Panc1 (cell line): Measurements from ENCODE around the gene NOL3. TPM values are rescaled to one million over a fixed set of nuclear protein-coding genes. Genes with fewer than 3 reads are reported as not detected.

Source experiments
- ATAC-seq: fragments of 200-7000 bp; cut with Tn5 transposase; 2 replicates; pipeline ENCODE4 v1.9.1; 2020; ENCODE audit warnings: mild to moderate bottlenecking, moderate library complexity
- BruUV-seq: library from RNA; stranded (reverse); fragments of 400-500 nt; replicated peaks from 2 replicates; lab custom pipeline; 2021; lab: Mats Ljungman, UMichigan
- CTCF ChIA-PET: fragments of 300-600 bp; sonication (Branson Sonifier 250); formaldehyde crosslinking; loops from one replicate; lab custom pipeline; 2022; ENCODE audit warnings: antibody characterized with exemption; lab: Charles Lee
- POLR2A ChIA-PET: fragments of 300-600 bp; sonication (Branson Sonifier 250); formaldehyde crosslinking; loops from one replicate; lab custom pipeline; 2022; ENCODE audit warnings: antibody characterized with exemption; lab: Charles Lee
- DNase-seq: peaks from one replicate; pipeline ENCODE4 v3.0.0-alpha.2; 2010; ENCODE audit warnings: low read depth, low spot score
- H3K27ac ChIP-seq: 2 replicates; pipeline ENCODE4 v1.5.1; 2011; ENCODE audit warnings: mild to moderate bottlenecking, low read length, inconsistent platforms
- H3K27me3 ChIP-seq: fragments of 200-500 bp; sonication (Bioruptor generic); 2 replicates; pipeline ENCODE4 v1.6.0; 2014; ENCODE audit warnings: low read length, inconsistent platforms; ENCODE audit not compliant: control insufficient read depth, insufficient read depth
- H3K36me3 ChIP-seq: fragments of 200-500 bp; sonication (Bioruptor generic); 2 replicates; pipeline ENCODE4 v1.5.1; 2014; ENCODE audit warnings: inconsistent platforms, mild to moderate bottlenecking, low read length, moderate library complexity; ENCODE audit not compliant: control insufficient read depth, insufficient read depth
- H3K4me1 ChIP-seq: 2 replicates; pipeline ENCODE4 v1.5.1; 2011; ENCODE audit warnings: inconsistent platforms, mild to moderate bottlenecking, low read length, moderate library complexity; ENCODE audit not compliant: control insufficient read depth, insufficient read depth
- H3K4me3 ChIP-seq, 2 experiments: 2 replicates each; pipeline ENCODE4 v1.5.1; 2011 to 2012; ENCODE audit warnings: low read depth in 2 of 2, low read length in 2 of 2, mild to moderate bottlenecking in 2 of 2, inconsistent platforms in 1 of 2, moderate library complexity in 1 of 2
- H3K9me3 ChIP-seq: fragments of 200-500 bp; sonication (Bioruptor generic); 2 replicates; pipeline ENCODE4 v1.5.1; 2014; ENCODE audit warnings: low read depth, mild to moderate bottlenecking, inconsistent platforms, low read length, moderate library complexity; ENCODE audit not compliant: control insufficient read depth, insufficient read depth
- POLR2AphosphoS5 ChIP-seq: IDR thresholded peaks from 2 replicates; pipeline ENCODE4 v1.6.1; 2012; ENCODE audit warnings: mild to moderate bottlenecking, low read depth, low read length, moderate library complexity
- SIN3A ChIP-seq: IDR thresholded peaks from 2 replicates; pipeline ENCODE4 v1.6.1; 2012; ENCODE audit warnings: low read depth, mild to moderate bottlenecking, low read length, moderate library complexity, borderline replicate concordance; ENCODE audit not compliant: insufficient read depth
- TCF7L2 ChIP-seq: IDR thresholded peaks from 2 replicates; pipeline ENCODE4 v1.6.1; 2011; ENCODE audit warnings: mild to moderate bottlenecking, low read depth, low read length, inconsistent platforms
- in situ Hi-C: cut with HindIII; loops from 2 replicates; pipeline ENCODE4 v1.10.0; 2016; ENCODE audit warnings: low sequenced_read_pairs, low pct_unique_long_range_greater_than_20kb
- intact Hi-C: fragments of 100-400 bp; cut with micrococcal nuclease; formaldehyde crosslinking; loops from one replicate; pipeline ENCODE4 v1.10.0; 2022; ENCODE audit not compliant: unreplicated experiment
- total RNA-seq: library from RNA; stranded (reverse); gene quantifications from one replicate; pipeline ENCODE4 v1.2.1, GENCODE V29; 2021; ENCODE audit not compliant: unreplicated experiment
- TF ChIP-seq, protein P1 (sequence below): fragments of 450-650 bp; IDR thresholded peaks from 2 replicates; pipeline ENCODE4 v1.5.1; 2017; ENCODE audit warnings: mild to moderate bottlenecking
- TF ChIP-seq, protein P2 (sequence below), 2 experiments: IDR thresholded peaks; 2 replicates each; pipeline ENCODE4 v1.6.1; 2011 to 2012; ENCODE audit warnings: low read depth in 2 of 2, control low read depth in 1 of 2, low read length in 1 of 2, mild to moderate bottlenecking in 1 of 2, moderate library complexity in 1 of 2; ENCODE audit not compliant: insufficient read depth in 1 of 2

The NOL3 gene
- total RNA-seq, 1 experiment from 2014 or later, result 27.9 TPM

DNA sequence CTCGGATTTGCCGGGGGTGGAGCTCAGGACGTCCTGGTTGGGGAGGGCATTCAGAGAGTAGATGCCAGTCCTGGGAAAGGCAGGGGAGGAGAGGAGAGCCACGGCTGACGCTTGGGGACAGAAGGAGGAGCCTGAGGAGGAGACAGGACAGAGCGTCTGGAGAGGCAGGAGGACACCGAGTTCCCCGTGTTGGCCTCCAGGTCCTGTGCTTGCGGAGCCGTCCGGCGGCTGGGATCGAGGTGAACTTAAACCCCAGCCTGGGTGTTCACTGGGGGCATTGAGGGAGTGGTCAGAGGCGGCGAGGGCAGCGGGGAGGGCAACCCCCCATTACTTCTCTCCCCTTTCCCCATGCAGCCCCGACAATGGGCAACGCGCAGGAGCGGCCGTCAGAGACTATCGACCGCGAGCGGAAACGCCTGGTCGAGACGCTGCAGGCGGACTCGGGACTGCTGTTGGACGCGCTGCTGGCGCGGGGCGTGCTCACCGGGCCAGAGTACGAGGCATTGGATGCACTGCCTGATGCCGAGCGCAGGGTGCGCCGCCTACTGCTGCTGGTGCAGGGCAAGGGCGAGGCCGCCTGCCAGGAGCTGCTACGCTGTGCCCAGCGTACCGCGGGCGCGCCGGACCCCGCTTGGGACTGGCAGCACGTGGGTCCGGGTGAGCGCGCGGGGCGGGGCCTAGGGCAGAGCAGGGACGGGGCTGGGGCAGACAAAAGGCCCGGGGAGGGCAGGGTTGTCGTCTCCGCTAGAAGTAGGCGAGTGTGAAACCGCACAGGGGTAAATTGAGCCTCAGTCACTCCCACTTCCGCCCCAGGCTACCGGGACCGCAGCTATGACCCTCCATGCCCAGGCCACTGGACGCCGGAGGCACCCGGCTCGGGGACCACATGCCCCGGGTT lies 3.7 kb downstream of the NOL3 start:
- H3K9me3 ChIP-seq, result no peaks in the 10 kb centered on the region
- BruUV-seq, result TSS peak; percentile 50
- H3K27me3 ChIP-seq, result no peaks in the 10 kb centered on the region
- peak overlapping the region; percentile 18 for H3K27ac ChIP-seq
- ChIA-PET CTCF (interaction anchor here (0.7 kb wide), 1 partner anchor 220 kb away, joined by 3 read pairs; no protein-coding TSS in a partner anchor), POLR2A (interaction anchor here (0.5 kb wide), 1 partner anchor 21 kb away, joined by 8 read pairs; no protein-coding TSS in a partner anchor)
- no peak for DNase-seq
- peaks cover 18% of the 10 kb centered on the region for H3K4me1 ChIP-seq
- H3K4me3 ChIP-seq, result peak overlapping the region; percentile 51 to 64
- TF ChIP-seq, protein P1, sequence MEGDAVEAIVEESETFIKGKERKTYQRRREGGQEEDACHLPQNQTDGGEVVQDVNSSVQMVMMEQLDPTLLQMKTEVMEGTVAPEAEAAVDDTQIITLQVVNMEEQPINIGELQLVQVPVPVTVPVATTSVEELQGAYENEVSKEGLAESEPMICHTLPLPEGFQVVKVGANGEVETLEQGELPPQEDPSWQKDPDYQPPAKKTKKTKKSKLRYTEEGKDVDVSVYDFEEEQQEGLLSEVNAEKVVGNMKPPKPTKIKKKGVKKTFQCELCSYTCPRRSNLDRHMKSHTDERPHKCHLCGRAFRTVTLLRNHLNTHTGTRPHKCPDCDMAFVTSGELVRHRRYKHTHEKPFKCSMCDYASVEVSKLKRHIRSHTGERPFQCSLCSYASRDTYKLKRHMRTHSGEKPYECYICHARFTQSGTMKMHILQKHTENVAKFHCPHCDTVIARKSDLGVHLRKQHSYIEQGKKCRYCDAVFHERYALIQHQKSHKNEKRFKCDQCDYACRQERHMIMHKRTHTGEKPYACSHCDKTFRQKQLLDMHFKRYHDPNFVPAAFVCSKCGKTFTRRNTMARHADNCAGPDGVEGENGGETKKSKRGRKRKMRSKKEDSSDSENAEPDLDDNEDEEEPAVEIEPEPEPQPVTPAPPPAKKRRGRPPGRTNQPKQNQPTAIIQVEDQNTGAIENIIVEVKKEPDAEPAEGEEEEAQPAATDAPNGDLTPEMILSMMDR, result peak; percentile 34
- TF ChIP-seq TCF7L2 (no peak), POLR2AphosphoS5 (no peak)
- peak; percentile 79 for ATAC-seq
- in situ Hi-C loops, result no loop called here
- intact Hi-C loops, result no loop called here
- H3K36me3 ChIP-seq, result no peaks in the 10 kb centered on the region; the same call in 1 of the 2 replicates

DNA sequence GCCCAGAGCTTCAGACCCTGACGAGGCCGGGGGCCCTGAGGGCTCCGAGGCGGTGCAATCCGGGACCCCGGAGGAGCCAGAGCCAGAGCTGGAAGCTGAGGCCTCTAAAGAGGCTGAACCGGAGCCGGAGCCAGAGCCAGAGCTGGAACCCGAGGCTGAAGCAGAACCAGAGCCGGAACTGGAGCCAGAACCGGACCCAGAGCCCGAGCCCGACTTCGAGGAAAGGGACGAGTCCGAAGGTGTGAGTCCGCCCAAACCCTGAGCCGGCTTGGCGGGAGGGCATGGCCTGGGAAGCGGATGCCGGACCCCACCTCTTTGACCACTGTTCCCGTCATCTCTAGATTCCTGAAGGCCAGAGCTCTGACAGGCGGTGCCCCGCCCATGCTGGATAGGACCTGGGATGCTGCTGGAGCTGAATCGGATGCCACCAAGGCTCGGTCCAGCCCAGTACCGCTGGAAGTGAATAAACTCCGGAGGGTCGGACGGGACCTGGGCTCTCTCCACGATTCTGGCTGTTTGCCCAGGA lies 4.4 kb downstream of the NOL3 start:
- POLR2A ChIA-PET, result interaction anchor here (0.5 kb wide), 1 partner anchor 21 kb away, joined by 8 read pairs; no protein-coding TSS in a partner anchor

More for the DNA sequence above, 4.4 kb downstream of the NOL3 start:
- CTCF ChIA-PET, result no interaction called here
- Histone ChIP-seq H3K4me3 (peak overlapping the region; percentile 51 to 64), H3K4me1 (peaks cover 14% of the 10 kb centered on the region), H3K27me3 (no peaks in the 10 kb centered on the region), H3K9me3 (no peaks in the 10 kb centered on the region), H3K27ac (peak overlapping the region; percentile 18), H3K36me3 (no peaks in the 10 kb centered on the region; the same call in 1 of the 2 replicates)
- TF ChIP-seq, protein P2, sequence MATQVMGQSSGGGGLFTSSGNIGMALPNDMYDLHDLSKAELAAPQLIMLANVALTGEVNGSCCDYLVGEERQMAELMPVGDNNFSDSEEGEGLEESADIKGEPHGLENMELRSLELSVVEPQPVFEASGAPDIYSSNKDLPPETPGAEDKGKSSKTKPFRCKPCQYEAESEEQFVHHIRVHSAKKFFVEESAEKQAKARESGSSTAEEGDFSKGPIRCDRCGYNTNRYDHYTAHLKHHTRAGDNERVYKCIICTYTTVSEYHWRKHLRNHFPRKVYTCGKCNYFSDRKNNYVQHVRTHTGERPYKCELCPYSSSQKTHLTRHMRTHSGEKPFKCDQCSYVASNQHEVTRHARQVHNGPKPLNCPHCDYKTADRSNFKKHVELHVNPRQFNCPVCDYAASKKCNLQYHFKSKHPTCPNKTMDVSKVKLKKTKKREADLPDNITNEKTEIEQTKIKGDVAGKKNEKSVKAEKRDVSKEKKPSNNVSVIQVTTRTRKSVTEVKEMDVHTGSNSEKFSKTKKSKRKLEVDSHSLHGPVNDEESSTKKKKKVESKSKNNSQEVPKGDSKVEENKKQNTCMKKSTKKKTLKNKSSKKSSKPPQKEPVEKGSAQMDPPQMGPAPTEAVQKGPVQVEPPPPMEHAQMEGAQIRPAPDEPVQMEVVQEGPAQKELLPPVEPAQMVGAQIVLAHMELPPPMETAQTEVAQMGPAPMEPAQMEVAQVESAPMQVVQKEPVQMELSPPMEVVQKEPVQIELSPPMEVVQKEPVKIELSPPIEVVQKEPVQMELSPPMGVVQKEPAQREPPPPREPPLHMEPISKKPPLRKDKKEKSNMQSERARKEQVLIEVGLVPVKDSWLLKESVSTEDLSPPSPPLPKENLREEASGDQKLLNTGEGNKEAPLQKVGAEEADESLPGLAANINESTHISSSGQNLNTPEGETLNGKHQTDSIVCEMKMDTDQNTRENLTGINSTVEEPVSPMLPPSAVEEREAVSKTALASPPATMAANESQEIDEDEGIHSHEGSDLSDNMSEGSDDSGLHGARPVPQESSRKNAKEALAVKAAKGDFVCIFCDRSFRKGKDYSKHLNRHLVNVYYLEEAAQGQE (IDR thresholded peaks at IDR 0.05; ENCODE audit: insufficient read depth in 1 of 2, low read depth in 2 of 2, low read length in 1 of 2), result no peak
- no peak for TF ChIP-seq POLR2AphosphoS5
- TF ChIP-seq, protein P1, result no peak
- TF ChIP-seq SIN3A, result no peak
- no peak for TF ChIP-seq TCF7L2
- BruUV-seq, result no TSS peak
- ATAC-seq, result no peak
- intact Hi-C loops (no loop called here), in situ Hi-C loops (no loop called here)
- no peak for DNase-seq
